GM12874 (cell line): ENCODE results near the gene ZNF746.

Source experiments
- TF ChIP-seq, protein P1 (sequence below): IDR thresholded peaks from 2 replicates; pipeline ENCODE4 v1.5.1; 2011; ENCODE audit warnings: low read depth, mild to moderate bottlenecking, control low read depth, low read length, moderate library complexity; ENCODE audit not compliant: insufficient read depth

The ZNF746 gene

GRCh38 chr7:149498811-149499210 lies 1.2 kb upstream of the ZNF746 start:
- TF ChIP-seq, protein P1, sequence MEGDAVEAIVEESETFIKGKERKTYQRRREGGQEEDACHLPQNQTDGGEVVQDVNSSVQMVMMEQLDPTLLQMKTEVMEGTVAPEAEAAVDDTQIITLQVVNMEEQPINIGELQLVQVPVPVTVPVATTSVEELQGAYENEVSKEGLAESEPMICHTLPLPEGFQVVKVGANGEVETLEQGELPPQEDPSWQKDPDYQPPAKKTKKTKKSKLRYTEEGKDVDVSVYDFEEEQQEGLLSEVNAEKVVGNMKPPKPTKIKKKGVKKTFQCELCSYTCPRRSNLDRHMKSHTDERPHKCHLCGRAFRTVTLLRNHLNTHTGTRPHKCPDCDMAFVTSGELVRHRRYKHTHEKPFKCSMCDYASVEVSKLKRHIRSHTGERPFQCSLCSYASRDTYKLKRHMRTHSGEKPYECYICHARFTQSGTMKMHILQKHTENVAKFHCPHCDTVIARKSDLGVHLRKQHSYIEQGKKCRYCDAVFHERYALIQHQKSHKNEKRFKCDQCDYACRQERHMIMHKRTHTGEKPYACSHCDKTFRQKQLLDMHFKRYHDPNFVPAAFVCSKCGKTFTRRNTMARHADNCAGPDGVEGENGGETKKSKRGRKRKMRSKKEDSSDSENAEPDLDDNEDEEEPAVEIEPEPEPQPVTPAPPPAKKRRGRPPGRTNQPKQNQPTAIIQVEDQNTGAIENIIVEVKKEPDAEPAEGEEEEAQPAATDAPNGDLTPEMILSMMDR = no peak

DNA sequence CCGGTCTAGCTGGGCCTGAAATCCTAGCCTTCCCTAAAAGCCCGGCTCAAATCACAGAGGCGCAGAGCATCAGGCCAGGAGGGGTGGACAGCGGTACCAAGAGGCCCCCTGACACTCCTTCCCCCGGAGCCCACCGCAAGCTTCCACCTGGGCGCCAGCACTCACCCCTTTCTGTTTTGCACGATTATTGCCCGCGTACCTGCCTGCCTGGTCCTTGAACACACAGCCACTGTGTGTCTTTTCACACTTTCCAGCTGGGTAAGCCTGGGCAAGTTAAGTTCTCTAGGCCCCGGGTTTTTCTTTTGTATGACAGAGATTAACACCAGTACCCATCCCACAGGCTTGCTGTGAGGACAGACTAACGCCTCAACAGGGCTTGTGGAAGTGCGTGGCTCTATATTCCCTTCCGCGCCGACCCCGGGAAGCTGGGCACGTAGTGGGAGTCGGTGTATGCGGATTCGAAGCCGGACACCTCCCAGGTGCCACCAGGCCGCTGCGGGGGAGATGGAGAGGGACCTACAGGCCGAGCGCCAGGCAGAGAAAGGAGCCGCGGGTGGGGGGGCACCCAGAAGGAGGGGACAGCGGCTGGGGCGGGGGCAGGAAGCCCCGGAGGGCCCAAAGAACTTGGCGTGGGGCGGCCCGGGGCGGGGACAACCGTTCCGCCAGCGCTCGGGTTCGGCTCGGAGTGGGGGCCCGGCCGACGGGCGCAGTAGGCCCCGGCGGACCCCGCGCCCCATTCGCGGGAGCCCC lies 792 bp downstream of the ZNF746 start:
- TF ChIP-seq, protein P1 = no peak

DNA sequence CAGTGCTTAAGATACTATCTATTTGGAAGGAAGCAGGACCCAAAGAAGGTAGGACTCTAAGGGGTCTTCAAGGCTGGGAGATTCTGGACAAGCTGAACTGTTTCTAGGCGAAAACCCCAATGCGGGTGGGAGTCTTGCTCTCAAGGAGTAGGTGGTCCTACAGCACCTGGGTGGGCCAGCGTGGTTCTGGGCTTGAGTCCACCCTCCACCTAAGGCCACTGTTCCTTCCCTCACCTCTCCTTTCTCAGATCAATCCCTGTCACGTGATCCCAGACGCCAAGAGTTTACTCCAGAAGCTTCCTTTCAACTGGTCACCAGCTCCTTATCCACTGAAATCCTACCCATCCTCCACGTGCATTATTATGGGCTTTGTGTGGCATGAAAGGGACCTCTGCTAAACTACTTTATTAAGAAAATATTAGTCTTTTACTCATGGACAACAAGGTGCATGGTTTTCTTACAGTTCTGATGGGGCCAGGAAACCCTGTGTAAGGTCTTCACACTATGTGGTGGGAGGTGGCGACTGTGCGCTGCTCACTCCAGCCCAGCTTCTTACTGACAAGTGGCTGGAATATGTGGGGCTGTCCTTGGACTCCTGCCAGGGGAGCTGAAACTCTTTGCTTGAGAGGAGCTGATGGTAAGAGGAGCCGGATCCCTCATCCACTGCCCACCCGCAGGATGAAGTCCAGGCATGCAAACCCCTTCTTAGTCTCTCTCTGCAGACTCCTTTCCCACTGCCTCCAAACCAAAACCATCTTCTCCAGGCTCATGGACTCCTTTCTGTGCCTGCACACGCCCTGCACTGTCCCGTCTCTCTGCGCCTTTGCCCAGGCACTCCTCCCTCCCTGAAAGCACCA lies 1.6 kb downstream of the ZNF746 start:
- TF ChIP-seq, protein P1 = no peak

GRCh38 chr7:149494738-149495368 lies 2.8 kb downstream of the ZNF746 start:
- TF ChIP-seq, protein P1 = no peak

- TF ChIP-seq, protein P1 = no peak
Observed at GRCh38 chr7:149493366-149493765, 4.2 kb downstream of the ZNF746 start.

DNA sequence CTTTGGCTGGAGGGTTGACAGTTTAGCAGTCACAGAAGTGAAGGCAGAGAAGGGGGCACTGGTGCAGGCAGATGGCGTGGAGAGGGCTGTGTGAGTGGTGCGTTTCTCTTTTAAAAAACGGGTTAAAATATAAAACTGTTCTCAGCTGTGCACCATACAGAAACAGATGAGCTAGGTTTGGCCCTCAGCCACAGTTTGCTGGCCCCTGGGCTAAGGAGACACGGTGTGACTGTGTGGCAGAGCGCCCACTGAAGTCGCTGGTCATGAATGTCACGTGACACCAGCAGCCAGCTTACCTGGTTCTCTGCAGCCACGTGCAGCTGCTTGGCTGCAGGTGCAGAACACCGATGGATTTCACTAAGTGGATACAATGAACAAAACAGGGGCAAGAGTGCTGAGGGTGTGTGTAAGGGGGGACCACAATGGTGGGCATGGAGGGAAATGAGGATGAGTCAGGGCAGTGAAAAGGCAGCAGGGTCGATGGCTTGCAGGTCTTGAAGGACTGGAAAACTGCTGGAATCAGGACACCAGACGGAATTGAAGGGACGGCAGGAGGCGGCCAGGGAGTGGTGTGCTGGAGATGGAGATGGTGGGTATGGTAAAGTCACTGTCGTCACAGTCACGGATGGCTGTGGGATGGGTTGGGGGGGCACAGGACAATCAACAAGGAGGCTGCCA lies 7.4 kb downstream of the ZNF746 start:
- TF ChIP-seq, protein P1 = no peak
